Fibroblast of the aortic adventitia (primary cell): Measurements from ENCODE around the gene SDF2. TPM values are rescaled to one million over a fixed set of nuclear protein-coding genes. Genes with fewer than 3 reads are reported as not detected.

Experiments used
- DNase-seq: peaks from one replicate; pipeline ENCODE4 v3.0.0-alpha.2; 2010; ENCODE audit warnings: low read depth
- H3K4me3 ChIP-seq: 2 replicates; pipeline ENCODE4 v1.5.1; 2011; ENCODE audit warnings: low read depth, mild to moderate bottlenecking, control low read depth, low read length, moderate library complexity
- total RNA-seq: library from RNA; depleted of rRNA; stranded (reverse); fragments of >200 nt; gene quantifications from 2 replicates; pipeline ENCODE4 v1.2.3, GENCODE V29; 2012; ENCODE audit warnings: low replicate concordance
- TF ChIP-seq, protein P1 (sequence below): IDR thresholded peaks from 2 replicates; pipeline ENCODE4 v1.5.1; 2011; ENCODE audit warnings: mild to moderate bottlenecking, low read length, control low read depth, inconsistent platforms; ENCODE audit not compliant: insufficient read depth

Gene SDF2
- total RNA-seq, 1 donor = 36.9 TPM

DNA sequence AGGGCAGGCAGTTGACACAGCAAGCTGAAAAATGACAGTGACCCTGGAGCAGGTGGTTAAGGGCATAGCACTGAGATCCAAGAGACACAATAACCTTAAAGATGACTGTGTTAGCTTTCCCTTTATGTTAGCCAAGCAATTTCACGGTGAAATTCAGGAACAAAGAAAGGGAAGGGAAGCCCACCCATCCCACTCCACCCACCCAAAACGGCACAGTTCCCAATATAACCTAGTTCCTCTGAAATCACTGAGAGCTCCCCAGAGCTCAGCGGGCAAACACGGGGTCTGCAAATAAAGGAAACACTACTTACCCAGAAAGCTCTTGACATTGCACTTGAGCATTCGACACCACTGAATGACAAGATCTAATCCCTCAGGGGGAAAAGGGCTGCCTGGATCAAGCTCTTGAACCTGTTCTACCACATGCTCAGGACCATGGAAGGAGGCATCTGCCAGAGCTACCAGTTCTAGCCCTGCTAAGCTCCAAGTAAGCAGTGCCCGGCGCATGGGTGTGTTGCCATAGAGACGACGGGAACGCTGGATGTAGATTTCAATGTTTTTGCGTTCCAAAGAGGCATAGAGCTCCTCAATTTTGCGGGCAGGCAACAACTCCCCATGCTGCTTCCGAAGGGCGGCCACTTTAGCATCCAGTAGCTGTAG lies 27.4 kb downstream of the SDF2 start:
- no peak overlapping the region for H3K4me3 ChIP-seq
- DNase-seq = no peak
- TF ChIP-seq, protein P1, sequence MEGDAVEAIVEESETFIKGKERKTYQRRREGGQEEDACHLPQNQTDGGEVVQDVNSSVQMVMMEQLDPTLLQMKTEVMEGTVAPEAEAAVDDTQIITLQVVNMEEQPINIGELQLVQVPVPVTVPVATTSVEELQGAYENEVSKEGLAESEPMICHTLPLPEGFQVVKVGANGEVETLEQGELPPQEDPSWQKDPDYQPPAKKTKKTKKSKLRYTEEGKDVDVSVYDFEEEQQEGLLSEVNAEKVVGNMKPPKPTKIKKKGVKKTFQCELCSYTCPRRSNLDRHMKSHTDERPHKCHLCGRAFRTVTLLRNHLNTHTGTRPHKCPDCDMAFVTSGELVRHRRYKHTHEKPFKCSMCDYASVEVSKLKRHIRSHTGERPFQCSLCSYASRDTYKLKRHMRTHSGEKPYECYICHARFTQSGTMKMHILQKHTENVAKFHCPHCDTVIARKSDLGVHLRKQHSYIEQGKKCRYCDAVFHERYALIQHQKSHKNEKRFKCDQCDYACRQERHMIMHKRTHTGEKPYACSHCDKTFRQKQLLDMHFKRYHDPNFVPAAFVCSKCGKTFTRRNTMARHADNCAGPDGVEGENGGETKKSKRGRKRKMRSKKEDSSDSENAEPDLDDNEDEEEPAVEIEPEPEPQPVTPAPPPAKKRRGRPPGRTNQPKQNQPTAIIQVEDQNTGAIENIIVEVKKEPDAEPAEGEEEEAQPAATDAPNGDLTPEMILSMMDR = no peak

DNA sequence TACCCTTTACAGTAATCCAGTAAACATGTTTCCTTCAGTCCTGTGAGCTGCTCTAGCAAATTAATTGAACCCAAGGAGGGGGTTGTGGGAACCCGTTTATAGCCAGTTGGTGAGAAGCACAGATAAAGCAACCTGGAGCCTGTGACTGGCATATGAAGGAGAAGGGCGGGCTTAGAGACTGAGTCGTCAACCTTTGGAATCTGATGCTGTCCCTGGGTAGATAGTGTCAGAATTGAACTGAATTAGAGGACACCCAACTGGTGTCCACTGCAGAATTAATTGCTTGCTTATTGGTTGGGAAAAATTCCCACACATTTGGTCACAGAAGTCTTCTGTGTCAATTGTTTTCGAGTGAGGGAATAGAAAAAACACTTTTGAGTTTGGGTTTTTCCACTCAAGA lies 34.9 kb downstream of the SDF2 start:
- no peak for DNase-seq
- no peak overlapping the region for H3K4me3 ChIP-seq
- TF ChIP-seq, protein P1 = no peak

DNA sequence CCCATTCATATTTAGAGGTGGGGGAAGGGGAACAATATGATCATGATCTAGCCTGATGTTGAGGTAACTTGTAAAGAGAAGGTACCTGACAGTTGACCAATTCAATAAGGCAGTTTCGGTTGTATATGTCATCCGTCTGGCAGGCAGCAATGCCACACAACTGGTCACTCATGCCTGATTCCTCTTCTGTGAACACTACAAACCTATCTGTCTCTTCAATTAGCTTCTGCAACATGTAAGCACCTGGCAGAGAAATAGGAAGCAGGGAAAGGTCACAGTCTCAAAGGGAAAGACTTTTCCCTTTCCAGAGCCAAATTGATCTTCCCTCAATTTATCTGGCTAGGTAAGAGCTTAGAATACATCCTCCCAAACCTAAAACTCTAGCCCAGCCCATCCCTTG lies 37.6 kb downstream of the SDF2 start:
- H3K4me3 ChIP-seq = no peak overlapping the region
- TF ChIP-seq, protein P1 = no peak
- no peak for DNase-seq

DNA sequence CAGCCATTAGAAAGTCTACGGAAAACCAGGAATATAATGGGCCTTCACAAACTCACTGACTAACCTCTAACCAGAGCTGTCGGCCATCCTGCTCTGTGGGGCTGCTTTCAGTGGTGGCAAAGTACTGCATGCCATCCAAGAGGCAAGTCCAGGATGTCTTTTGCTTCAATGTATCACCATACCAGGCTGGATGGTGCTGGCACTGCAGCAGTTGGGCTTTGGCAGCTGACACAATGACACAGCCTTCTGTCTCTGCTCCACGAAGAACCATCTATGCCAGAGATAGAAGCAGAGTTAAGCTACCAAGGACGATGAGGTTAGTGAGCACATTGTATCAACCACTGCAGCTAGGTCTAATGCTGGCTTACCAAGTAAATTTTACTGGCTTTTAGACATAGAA lies 38.0 kb downstream of the SDF2 start:
- H3K4me3 ChIP-seq = no peak overlapping the region
- TF ChIP-seq, protein P1 = no peak
- DNase-seq = no peak

DNA sequence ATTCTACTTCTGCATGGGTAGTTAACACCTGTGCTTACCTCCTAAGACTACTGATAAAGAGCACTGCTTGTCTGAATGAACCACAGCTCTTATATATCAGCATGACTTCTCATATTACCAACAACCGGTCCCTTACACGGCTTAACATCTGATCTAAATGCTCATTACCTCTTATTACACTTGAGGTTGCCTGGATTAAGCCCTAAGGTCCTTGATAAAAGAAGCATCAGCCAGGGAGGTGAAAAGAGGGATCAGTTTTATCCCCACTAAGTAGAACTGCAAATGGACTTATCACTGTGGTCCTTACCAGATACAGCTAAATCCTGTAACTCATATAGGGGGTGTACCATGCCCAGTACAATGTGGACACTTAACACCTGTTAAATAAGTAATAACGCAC lies 39.5 kb downstream of the SDF2 start:
- TF ChIP-seq, protein P1 = no peak
- H3K4me3 ChIP-seq = no peak overlapping the region
- DNase-seq = no peak

DNA sequence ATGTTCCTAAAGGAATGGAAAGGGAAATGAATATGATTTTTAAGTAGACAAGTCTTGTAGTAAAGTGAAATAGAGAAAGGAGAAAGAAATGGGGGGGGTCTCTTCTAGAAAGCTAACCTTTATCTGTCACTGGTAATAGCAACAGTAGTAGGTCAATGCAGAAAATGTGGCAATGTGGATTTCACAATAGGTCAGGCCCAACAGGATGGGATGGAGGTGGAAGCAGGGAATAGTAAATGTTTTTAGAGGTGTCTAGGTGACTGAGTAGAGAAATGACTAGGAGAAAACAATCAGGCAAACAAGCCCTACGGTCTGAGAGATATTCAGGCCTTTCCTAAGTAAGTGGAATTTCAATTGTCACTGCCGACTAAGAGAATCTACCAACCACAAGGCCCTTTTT lies 41.7 kb downstream of the SDF2 start:
- no peak overlapping the region for H3K4me3 ChIP-seq
- TF ChIP-seq, protein P1 = no peak
- DNase-seq = no peak

DNA sequence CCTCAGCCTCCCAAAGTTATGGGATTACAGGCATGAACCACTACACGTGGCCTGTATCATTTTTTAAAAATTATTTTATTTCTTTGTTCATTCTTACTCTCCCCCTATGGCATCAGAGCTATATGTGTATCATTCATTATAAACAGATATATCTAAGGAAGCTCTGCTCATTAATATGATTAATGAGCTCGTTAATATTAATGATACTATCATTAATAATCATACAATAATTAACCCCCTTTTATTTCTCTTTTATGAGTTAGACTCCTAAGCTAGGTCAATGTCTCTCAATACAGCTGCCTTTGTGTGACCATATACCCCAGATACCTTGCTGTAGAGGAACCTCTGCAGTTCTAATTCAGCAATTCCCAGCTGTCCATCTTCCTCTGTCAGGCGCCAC lies 43.2 kb downstream of the SDF2 start:
- TF ChIP-seq, protein P1 = no peak

More for the DNA sequence above, 43.2 kb downstream of the SDF2 start:
- no peak for DNase-seq
- no peak overlapping the region for H3K4me3 ChIP-seq
